ENCODE measurements around the gene RAD52. TPM values are rescaled to one million over a fixed set of nuclear protein-coding genes. Genes with fewer than 3 reads are reported as not detected.

RAD52 gene
- polyA plus RNA-seq, 1 donor from 2014 or later, result 25.5 TPM

DNA sequence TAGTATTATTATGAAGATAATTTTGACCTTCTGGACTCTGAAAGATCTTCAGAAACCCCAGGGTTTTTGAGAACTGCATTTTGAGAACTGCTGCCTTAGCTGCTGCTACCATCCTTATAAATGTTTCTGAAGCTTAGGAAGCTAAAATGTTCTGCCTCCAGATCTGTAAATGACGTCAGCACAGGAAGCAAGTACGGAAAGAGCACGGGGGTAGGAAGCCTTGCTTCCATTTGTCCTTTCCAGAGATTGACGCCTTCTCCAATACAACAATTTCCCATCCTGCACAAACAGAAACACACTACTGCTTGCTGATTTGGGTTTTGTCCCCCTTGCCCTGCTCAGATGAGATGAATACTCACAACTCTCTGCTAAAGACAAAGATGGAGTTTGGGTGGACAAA is 17.9 kb downstream of the RAD52 start:
- Histone ChIP-seq H3K36me3 (ENCODE audit: insufficient read depth, low read length) (no peaks in the 10 kb centered on the region), H3K27ac (ENCODE audit: low read length) (no peak overlapping the region), H3K4me3 (ENCODE audit: low read length) (no peak overlapping the region), H3F3A (ENCODE audit: insufficient read depth, low read length, poor library complexity, severe bottlenecking) (no peaks in the 10 kb centered on the region), H4K20me1 (ENCODE audit: insufficient read depth) (no peaks in the 10 kb centered on the region), H3K79me2 (replicated peaks; ENCODE audit: insufficient read depth, low read length) (no peaks in the 10 kb centered on the region), H3K9me3 (ENCODE audit: low read length) (no peaks in the 10 kb centered on the region), H3K9me2 (ENCODE audit: insufficient read depth, low read length) (no peaks in the 10 kb centered on the region), H3K9ac (ENCODE audit: low read length) (no peak overlapping the region), H3K4me2 (ENCODE audit: low read length) (no peak overlapping the region), H2AFZ (ENCODE audit: low read depth, low read length) (no peak overlapping the region), H3K27me3 (ENCODE audit: insufficient read depth, low read depth, low read length) (no peaks in the 10 kb centered on the region)
- TF ChIP-seq EP300 (conservative IDR thresholded peaks at IDR 0.05; ENCODE audit: poor library complexity, severe bottlenecking) (no peak), SMC3 (conservative IDR thresholded peaks at IDR 0.05; ENCODE audit: poor library complexity) (no peak), RAD21 (conservative IDR thresholded peaks at IDR 0.05) (no peak), POLR2AphosphoS5 (IDR thresholded peaks at IDR 0.05) (no peak), TAF1 (IDR thresholded peaks at IDR 0.05; ENCODE audit: low read depth) (no peak), EZH2 (IDR thresholded peaks at IDR 0.05; ENCODE audit: borderline replicate concordance, insufficient read depth, low read length, poor library complexity, severe bottlenecking) (no peak), MXI1 (conservative IDR thresholded peaks at IDR 0.05; ENCODE audit: poor library complexity, severe bottlenecking) (no peak)
- TF ChIP-seq, protein P1, sequence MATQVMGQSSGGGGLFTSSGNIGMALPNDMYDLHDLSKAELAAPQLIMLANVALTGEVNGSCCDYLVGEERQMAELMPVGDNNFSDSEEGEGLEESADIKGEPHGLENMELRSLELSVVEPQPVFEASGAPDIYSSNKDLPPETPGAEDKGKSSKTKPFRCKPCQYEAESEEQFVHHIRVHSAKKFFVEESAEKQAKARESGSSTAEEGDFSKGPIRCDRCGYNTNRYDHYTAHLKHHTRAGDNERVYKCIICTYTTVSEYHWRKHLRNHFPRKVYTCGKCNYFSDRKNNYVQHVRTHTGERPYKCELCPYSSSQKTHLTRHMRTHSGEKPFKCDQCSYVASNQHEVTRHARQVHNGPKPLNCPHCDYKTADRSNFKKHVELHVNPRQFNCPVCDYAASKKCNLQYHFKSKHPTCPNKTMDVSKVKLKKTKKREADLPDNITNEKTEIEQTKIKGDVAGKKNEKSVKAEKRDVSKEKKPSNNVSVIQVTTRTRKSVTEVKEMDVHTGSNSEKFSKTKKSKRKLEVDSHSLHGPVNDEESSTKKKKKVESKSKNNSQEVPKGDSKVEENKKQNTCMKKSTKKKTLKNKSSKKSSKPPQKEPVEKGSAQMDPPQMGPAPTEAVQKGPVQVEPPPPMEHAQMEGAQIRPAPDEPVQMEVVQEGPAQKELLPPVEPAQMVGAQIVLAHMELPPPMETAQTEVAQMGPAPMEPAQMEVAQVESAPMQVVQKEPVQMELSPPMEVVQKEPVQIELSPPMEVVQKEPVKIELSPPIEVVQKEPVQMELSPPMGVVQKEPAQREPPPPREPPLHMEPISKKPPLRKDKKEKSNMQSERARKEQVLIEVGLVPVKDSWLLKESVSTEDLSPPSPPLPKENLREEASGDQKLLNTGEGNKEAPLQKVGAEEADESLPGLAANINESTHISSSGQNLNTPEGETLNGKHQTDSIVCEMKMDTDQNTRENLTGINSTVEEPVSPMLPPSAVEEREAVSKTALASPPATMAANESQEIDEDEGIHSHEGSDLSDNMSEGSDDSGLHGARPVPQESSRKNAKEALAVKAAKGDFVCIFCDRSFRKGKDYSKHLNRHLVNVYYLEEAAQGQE (IDR thresholded peaks at IDR 0.05; ENCODE audit: borderline replicate concordance), result no peak
- TF ChIP-seq, protein P2, sequence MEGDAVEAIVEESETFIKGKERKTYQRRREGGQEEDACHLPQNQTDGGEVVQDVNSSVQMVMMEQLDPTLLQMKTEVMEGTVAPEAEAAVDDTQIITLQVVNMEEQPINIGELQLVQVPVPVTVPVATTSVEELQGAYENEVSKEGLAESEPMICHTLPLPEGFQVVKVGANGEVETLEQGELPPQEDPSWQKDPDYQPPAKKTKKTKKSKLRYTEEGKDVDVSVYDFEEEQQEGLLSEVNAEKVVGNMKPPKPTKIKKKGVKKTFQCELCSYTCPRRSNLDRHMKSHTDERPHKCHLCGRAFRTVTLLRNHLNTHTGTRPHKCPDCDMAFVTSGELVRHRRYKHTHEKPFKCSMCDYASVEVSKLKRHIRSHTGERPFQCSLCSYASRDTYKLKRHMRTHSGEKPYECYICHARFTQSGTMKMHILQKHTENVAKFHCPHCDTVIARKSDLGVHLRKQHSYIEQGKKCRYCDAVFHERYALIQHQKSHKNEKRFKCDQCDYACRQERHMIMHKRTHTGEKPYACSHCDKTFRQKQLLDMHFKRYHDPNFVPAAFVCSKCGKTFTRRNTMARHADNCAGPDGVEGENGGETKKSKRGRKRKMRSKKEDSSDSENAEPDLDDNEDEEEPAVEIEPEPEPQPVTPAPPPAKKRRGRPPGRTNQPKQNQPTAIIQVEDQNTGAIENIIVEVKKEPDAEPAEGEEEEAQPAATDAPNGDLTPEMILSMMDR (IDR thresholded peaks at IDR 0.05; ENCODE audit: poor library complexity, severe bottlenecking), result no peak

DNA sequence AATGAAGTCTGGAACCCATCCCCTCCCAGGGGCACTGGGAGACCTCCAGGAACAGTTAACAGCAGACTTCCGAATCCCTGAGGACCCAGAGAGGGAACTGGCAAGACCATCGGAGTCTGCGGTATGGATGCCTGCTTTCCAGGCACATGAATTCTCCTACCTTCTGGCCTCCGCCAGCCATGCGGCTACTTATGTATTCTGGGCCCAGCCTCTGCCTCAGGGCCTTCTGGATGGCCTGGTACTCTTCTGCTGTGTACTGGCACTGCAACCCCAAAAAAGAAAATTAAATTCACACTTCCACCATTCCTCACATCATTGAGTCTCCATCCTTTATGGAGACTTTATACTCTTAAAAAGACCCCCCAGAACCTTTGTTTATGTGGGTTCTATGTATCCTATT is 18.4 kb downstream of the RAD52 start:
- Histone ChIP-seq H3K36me3 (ENCODE audit: insufficient read depth, low read length) (no peaks in the 10 kb centered on the region), H2AFZ (ENCODE audit: low read depth, low read length) (no peak overlapping the region), H3K27ac (ENCODE audit: low read length) (no peak overlapping the region), H3K9ac (ENCODE audit: low read length) (no peak overlapping the region), H3K4me3 (ENCODE audit: low read length) (no peak overlapping the region), H3F3A (ENCODE audit: insufficient read depth, low read length, poor library complexity, severe bottlenecking) (no peaks in the 10 kb centered on the region), H3K27me3 (ENCODE audit: insufficient read depth, low read depth, low read length) (no peaks in the 10 kb centered on the region), H3K79me2 (replicated peaks; ENCODE audit: insufficient read depth, low read length) (no peaks in the 10 kb centered on the region), H3K9me3 (ENCODE audit: low read length) (no peaks in the 10 kb centered on the region), H4K20me1 (ENCODE audit: insufficient read depth) (no peaks in the 10 kb centered on the region), H3K4me2 (ENCODE audit: low read length) (no peak overlapping the region), H3K9me2 (ENCODE audit: insufficient read depth, low read length) (no peaks in the 10 kb centered on the region)
- TF ChIP-seq POLR2AphosphoS5 (IDR thresholded peaks at IDR 0.05) (no peak), MXI1 (conservative IDR thresholded peaks at IDR 0.05; ENCODE audit: poor library complexity, severe bottlenecking) (no peak), TAF1 (IDR thresholded peaks at IDR 0.05; ENCODE audit: low read depth) (no peak), EP300 (conservative IDR thresholded peaks at IDR 0.05; ENCODE audit: poor library complexity, severe bottlenecking) (no peak), SMC3 (conservative IDR thresholded peaks at IDR 0.05; ENCODE audit: poor library complexity) (no peak), EZH2 (IDR thresholded peaks at IDR 0.05; ENCODE audit: borderline replicate concordance, insufficient read depth, low read length, poor library complexity, severe bottlenecking) (no peak), RAD21 (conservative IDR thresholded peaks at IDR 0.05) (no peak)
- TF ChIP-seq, protein P1 (IDR thresholded peaks at IDR 0.05; ENCODE audit: borderline replicate concordance), result no peak
- TF ChIP-seq, protein P2 (IDR thresholded peaks at IDR 0.05; ENCODE audit: poor library complexity, severe bottlenecking), result no peak

Data from neural cell (in vitro differentiated cells).